DOHH2 (cell line): ENCODE results near the gene GPR42.

Experiments used
- EZH2phosphoT487 ChIP-seq: fragments of 200-600 bp; sonication (generic); IDR thresholded peaks from 2 replicates; pipeline ENCODE4 v1.6.1; 2017; ENCODE audit warnings: borderline replicate concordance, mild to moderate bottlenecking, antibody characterized with exemption, low read length, moderate library complexity, mixed read lengths
- TF ChIP-seq, protein P1 (sequence below): fragments of 200-600 bp; sonication (generic); IDR thresholded peaks from one replicate; pipeline ENCODE4 v1.5.1; 2014; ENCODE audit warnings: antibody characterized with exemption, mild to moderate bottlenecking, low read depth, low read length; ENCODE audit not compliant: poor library complexity, severe bottlenecking

DNA sequence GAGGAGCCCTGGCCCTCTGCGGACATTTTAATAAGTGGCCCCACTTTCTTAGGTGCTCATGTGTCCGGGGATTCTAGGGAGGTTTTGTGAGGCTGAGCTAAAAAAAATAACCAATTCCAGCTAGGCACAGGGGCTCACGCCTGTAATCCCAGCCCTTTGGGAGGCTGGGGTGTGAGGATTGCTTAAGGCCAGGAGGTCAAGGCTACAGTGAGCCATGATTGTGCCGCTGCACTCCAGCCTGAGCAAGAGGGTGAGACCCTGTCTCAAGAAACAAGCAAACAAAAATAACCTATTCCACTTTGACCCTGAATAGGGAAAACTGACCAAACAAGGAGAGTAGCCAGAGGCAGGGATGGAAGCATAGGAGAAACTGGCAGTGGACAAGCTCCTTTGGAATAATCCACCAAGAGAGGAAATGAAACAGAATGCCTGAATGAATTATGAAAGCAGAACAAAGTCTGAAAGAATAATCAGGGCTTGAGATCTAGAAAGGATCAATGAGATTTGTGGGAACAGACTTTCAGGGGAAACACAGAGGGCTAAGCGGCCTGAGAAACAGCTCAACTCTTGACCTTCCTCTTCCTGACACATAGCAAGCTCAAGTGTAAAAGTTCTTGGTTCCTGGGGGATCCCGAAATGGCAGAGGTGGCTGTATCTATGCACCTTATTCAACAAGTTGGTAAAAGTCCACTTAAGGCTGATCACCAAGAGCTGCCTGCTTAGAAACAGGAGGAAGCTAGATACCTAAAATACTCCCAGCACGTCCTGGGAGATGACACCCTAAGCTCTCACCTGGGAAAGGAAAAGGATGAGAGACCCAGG lies 47.1 kb downstream of the GPR42 start:
- TF ChIP-seq EZH2phosphoT487, result no peak
- TF ChIP-seq, protein P1, sequence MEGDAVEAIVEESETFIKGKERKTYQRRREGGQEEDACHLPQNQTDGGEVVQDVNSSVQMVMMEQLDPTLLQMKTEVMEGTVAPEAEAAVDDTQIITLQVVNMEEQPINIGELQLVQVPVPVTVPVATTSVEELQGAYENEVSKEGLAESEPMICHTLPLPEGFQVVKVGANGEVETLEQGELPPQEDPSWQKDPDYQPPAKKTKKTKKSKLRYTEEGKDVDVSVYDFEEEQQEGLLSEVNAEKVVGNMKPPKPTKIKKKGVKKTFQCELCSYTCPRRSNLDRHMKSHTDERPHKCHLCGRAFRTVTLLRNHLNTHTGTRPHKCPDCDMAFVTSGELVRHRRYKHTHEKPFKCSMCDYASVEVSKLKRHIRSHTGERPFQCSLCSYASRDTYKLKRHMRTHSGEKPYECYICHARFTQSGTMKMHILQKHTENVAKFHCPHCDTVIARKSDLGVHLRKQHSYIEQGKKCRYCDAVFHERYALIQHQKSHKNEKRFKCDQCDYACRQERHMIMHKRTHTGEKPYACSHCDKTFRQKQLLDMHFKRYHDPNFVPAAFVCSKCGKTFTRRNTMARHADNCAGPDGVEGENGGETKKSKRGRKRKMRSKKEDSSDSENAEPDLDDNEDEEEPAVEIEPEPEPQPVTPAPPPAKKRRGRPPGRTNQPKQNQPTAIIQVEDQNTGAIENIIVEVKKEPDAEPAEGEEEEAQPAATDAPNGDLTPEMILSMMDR, result no peak
